Posterior vena cava (tissue), 2 donors: ENCODE measurements around the gene HIP1. TPM values are rescaled to one million over a fixed set of nuclear protein-coding genes. Genes with fewer than 3 reads are reported as not detected.
A peak's percentile ranks its signal among the peaks of the same experiment; 100 is the strongest.
"Not testable (repeated sequence)": the region's sequence is repeated elsewhere in the genome, so short reads cannot be mapped to it uniquely, and the experiment has no call there.

Experiments
- DNase-seq: peaks from one replicate; pipeline ENCODE4 v3.0.0-alpha.2; 2020; ENCODE audit warnings: low spot score
- intact Hi-C, 2 donors: fragments of 100-400 bp; cut with DNase I; formaldehyde crosslinking; loops; one replicate each; pipeline versions ENCODE4 v1.14.1 to v1.14.2; 2022 to 2023
- total RNA-seq, 2 donors: library from RNA; stranded (reverse); fragmentation: NEBNext Ultra II Directional; extraction: Animal tissue kit (Norgen Biotek cat#: 25700); gene quantifications; one replicate each; pipeline ENCODE4 v1.2.1, GENCODE V29; 2021
- donor health status: DM: yes; HTN: yes; CAD: no.
- donor health status: DM: yes; HTN: yes; CAD: no.

The HIP1 gene
- total RNA-seq, 2 donors from 2014 or later = 27.0 to 29.2 TPM

GRCh38 chr7:75689246-75690099 lies 49.3 kb downstream of the HIP1 start:
- DNase-seq = peak; percentile 40
- intact Hi-C loops = no loop called here

- intact Hi-C loops = no loop called here
- DNase-seq = peak; percentile 73
Measured at GRCh38 chr7:75688200-75689136, 50.3 kb downstream of the HIP1 start.

- intact Hi-C loops = no loop called here
- DNase-seq = peak; percentile 51
Measured at GRCh38 chr7:75687246-75688088, 51.3 kb downstream of the HIP1 start.

GRCh38 chr7:75686551-75686950 lies 52.2 kb downstream of the HIP1 start:
- intact Hi-C loops = no loop called here
- DNase-seq = no peak

GRCh38 chr7:75682052-75682451 lies 56.7 kb downstream of the HIP1 start:
- DNase-seq = peak; percentile 9
- intact Hi-C loops = not testable (repeated sequence)

- intact Hi-C loops = no loop called here
- DNase-seq = peak; percentile 19
Measured at GRCh38 chr7:75679060-75679459, 59.7 kb downstream of the HIP1 start.

GRCh38 chr7:75669579-75669978 lies 69.2 kb downstream of the HIP1 start:
- DNase-seq = peak; percentile 0
- intact Hi-C loops = no loop called here

GRCh38 chr7:75667938-75668337 lies 70.8 kb downstream of the HIP1 start:
- intact Hi-C loops = no loop called here
- no peak for DNase-seq

- DNase-seq = peak; percentile 50
- intact Hi-C loops = no loop called here
Measured at GRCh38 chr7:75663302-75663907, 75.3 kb downstream of the HIP1 start.

GRCh38 chr7:75662579-75663301 lies 76.0 kb downstream of the HIP1 start:
- intact Hi-C loops = no loop called here
- peak; percentile 24 for DNase-seq

GRCh38 chr7:75660566-75661215 lies 78.0 kb downstream of the HIP1 start:
- intact Hi-C loops = no loop called here
- peak; percentile 19 for DNase-seq

- intact Hi-C loops = no loop called here
- no peak for DNase-seq
Measured at GRCh38 chr7:75658802-75659201, 79.9 kb downstream of the HIP1 start.

GRCh38 chr7:75658369-75658768 lies 80.4 kb downstream of the HIP1 start:
- DNase-seq = peak; percentile 34
- intact Hi-C loops = no loop called here

GRCh38 chr7:75657866-75658265 lies 80.9 kb downstream of the HIP1 start:
- intact Hi-C loops = no loop called here
- DNase-seq = no peak

- no peak for DNase-seq
- intact Hi-C loops = no loop called here
Measured at GRCh38 chr7:75656740-75657139, 82.0 kb downstream of the HIP1 start.

GRCh38 chr7:75655536-75655935 lies 83.2 kb downstream of the HIP1 start:
- no peak for DNase-seq
- intact Hi-C loops = no loop called here

GRCh38 chr7:75654855-75655254 lies 83.9 kb downstream of the HIP1 start:
- peak; percentile 29 for DNase-seq
- intact Hi-C loops = no loop called here

GRCh38 chr7:75653651-75654050 lies 85.1 kb downstream of the HIP1 start:
- DNase-seq = peak; percentile 55
- intact Hi-C loops = no loop called here
